ENCODE measurements around the gene CCNL1.

Gene CCNL1

DNA sequence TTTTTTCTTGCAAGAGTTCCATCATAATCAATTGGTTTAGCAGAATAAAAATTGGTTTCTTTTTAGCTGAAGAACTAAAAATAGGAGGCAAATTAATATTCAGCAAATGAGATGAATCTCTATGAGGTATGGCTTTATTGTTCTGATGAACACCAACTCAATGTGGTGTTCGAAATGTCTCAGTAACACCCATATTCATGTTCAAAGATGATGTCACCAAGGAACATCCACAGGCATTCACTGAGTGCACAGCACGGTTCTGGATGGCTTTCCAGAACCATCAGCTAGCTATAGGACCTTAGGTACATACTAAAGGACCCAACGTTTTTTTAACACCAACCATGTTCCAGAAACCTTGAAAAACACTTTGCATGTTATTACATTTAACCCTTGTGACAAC lies 42.7 kb downstream of the CCNL1 start:
- H3K36me3 ChIP-seq (ENCODE audit: insufficient read depth): no peaks in the 10 kb centered on the region
- TF ChIP-seq, protein P1, sequence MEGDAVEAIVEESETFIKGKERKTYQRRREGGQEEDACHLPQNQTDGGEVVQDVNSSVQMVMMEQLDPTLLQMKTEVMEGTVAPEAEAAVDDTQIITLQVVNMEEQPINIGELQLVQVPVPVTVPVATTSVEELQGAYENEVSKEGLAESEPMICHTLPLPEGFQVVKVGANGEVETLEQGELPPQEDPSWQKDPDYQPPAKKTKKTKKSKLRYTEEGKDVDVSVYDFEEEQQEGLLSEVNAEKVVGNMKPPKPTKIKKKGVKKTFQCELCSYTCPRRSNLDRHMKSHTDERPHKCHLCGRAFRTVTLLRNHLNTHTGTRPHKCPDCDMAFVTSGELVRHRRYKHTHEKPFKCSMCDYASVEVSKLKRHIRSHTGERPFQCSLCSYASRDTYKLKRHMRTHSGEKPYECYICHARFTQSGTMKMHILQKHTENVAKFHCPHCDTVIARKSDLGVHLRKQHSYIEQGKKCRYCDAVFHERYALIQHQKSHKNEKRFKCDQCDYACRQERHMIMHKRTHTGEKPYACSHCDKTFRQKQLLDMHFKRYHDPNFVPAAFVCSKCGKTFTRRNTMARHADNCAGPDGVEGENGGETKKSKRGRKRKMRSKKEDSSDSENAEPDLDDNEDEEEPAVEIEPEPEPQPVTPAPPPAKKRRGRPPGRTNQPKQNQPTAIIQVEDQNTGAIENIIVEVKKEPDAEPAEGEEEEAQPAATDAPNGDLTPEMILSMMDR (conservative IDR thresholded peaks at IDR 0.05; ENCODE audit: low read depth, low read length): no peak
- no peak overlapping the region for H3K9ac ChIP-seq
- no peaks in the 10 kb centered on the region for H3K79me2 ChIP-seq (ENCODE audit: insufficient read depth, low read depth)
- no peak overlapping the region for H3K27ac ChIP-seq
- H3K4me3 ChIP-seq (IDR thresholded peaks at IDR 0.05; ENCODE audit: insufficient read depth, low read depth, low read length): no peak overlapping the region
- peaks cover 9% of the 10 kb centered on the region for H3K4me1 ChIP-seq (ENCODE audit: low read depth, poor library complexity, severe bottlenecking)
- H2AFZ ChIP-seq (ENCODE audit: low read depth): no peak overlapping the region
- no peaks in the 10 kb centered on the region for H4K20me1 ChIP-seq (ENCODE audit: insufficient read depth)
- H3K27me3 ChIP-seq (ENCODE audit: insufficient read depth, low read depth): no peaks in the 10 kb centered on the region
- H3K4me2 ChIP-seq: no peak overlapping the region

DNA sequence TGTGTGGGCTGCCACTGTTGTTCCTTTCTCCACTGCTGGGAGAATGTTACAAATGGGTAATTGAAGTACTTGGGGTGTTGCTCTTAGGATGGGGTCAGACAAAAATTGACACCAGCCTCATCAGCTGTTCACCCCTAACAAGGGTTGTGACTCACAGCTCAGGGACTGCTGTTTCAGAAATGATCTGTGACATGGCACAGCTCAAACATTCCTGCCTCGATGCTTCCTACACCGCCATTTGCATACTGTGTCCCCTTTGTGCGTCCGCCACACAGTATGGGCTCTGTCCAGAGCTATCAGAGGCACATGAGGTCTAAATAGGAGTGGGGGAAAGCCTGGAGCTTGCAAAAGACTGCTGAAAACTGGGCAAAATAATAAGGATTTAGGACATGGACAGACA lies 43.9 kb downstream of the CCNL1 start:
- no peak overlapping the region for H3K4me2 ChIP-seq
- TF ChIP-seq, protein P1 (conservative IDR thresholded peaks at IDR 0.05; ENCODE audit: low read depth, low read length): no peak
- H3K79me2 ChIP-seq (ENCODE audit: insufficient read depth, low read depth): no peaks in the 10 kb centered on the region
- no peaks in the 10 kb centered on the region for H3K36me3 ChIP-seq (ENCODE audit: insufficient read depth)
- no peak overlapping the region for H3K4me3 ChIP-seq (IDR thresholded peaks at IDR 0.05; ENCODE audit: insufficient read depth, low read depth, low read length)
- peaks cover 21% of the 10 kb centered on the region for H3K4me1 ChIP-seq (ENCODE audit: low read depth, poor library complexity, severe bottlenecking)
- no peaks in the 10 kb centered on the region for H4K20me1 ChIP-seq (ENCODE audit: insufficient read depth)
- H3K27me3 ChIP-seq (ENCODE audit: insufficient read depth, low read depth): no peaks in the 10 kb centered on the region
- no peak overlapping the region for H3K9ac ChIP-seq
- no peak overlapping the region for H3K27ac ChIP-seq
- no peak overlapping the region for H2AFZ ChIP-seq (ENCODE audit: low read depth)

DNA sequence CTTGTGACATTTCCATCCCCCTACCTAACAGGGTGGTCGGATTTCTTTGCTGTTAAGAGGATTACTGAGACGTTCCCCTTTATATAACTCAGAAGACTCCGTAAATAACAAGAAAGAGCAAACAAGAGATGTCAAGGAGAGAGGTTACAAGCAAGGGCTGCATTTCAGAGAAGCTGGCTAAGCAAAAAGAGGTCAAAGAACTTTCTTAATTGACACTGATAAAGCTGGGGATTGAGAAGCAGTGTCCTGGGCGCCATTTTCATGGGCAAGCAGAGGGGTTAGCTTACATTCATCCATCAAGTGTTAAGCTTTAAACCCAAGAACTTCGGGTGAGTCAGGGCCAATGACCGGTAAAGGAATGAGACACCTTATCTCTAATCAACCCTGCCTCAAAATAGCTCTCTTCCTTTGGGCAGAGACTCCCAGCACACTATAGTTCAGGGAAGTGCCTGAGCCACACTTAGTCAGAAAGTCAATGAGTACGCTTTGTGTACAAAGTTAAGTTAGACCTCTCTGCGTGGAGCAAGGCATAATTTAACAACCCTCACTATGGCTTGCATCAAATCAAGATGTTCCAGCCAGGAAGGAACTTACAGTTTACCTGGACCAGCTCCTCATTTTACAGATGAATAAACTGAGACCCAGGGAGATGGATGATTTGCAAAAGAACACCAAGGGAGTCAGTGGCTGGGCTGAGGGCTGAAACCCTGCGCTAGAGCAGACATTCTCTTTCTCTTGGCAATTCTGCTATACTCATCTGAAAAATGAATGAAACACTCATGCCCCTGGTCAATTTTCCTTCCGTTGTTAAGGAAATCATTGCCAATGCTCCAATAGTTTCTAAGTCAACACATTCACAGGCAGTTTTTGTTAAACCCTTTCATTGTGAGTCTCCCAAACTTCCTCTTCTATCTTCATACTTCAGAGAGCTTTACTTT lies 44.6 kb downstream of the CCNL1 start:
- H4K20me1 ChIP-seq (ENCODE audit: insufficient read depth): no peaks in the 10 kb centered on the region
- no peaks in the 10 kb centered on the region for H3K36me3 ChIP-seq (ENCODE audit: insufficient read depth)
- no peak overlapping the region for H3K4me2 ChIP-seq
- H3K9ac ChIP-seq: no peak overlapping the region
- peaks cover 28% of the 10 kb centered on the region for H3K4me1 ChIP-seq (ENCODE audit: low read depth, poor library complexity, severe bottlenecking)
- no peaks in the 10 kb centered on the region for H3K27me3 ChIP-seq (ENCODE audit: insufficient read depth, low read depth)
- H3K4me3 ChIP-seq (IDR thresholded peaks at IDR 0.05; ENCODE audit: insufficient read depth, low read depth, low read length): no peak overlapping the region
- H3K27ac ChIP-seq: no peak overlapping the region
- TF ChIP-seq, protein P1 (conservative IDR thresholded peaks at IDR 0.05; ENCODE audit: low read depth, low read length): no peak
- H2AFZ ChIP-seq (ENCODE audit: low read depth): no peak overlapping the region
- H3K79me2 ChIP-seq (ENCODE audit: insufficient read depth, low read depth): no peaks in the 10 kb centered on the region

DNA sequence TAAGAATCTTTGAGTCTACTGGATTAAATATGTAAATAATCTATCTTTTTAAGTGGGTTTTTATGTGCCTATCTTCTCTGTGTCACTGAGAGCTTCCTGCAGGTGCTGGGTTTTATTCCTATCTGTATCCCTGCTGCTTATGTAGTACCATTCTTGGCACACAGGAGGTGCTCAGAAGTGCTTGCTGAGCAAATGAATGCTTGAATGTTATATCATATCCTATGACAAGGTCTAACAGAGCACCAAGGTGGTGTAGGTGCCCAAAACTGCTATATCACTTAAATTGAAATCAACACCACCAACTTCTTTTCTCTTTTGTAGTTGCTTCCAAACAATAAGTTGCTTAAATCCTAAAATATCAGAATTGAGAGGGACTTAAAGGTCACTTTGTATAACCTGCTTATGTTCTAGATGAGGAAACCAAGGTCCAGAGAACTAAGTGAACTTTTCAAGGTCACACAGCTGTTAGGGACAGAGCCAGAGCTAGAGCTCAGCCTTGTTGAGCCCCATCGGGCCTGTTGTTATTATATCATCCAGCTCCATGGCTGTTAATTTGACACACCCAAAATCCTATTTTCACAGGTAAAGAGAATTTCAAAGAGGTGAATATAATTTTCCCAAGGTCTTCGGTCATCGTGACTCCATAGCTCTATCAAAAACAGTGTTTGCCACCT lies 46.0 kb downstream of the CCNL1 start:
- H3K27ac ChIP-seq: no peak overlapping the region

More for the DNA sequence above, 46.0 kb downstream of the CCNL1 start:
- no peaks in the 10 kb centered on the region for H4K20me1 ChIP-seq (ENCODE audit: insufficient read depth)
- H3K27me3 ChIP-seq (ENCODE audit: insufficient read depth, low read depth): no peaks in the 10 kb centered on the region
- H3K4me3 ChIP-seq (IDR thresholded peaks at IDR 0.05; ENCODE audit: insufficient read depth, low read depth, low read length): no peak overlapping the region
- H3K36me3 ChIP-seq (ENCODE audit: insufficient read depth): no peaks in the 10 kb centered on the region
- H3K4me1 ChIP-seq (ENCODE audit: low read depth, poor library complexity, severe bottlenecking): peaks cover 36% of the 10 kb centered on the region
- no peaks in the 10 kb centered on the region for H3K79me2 ChIP-seq (ENCODE audit: insufficient read depth, low read depth)
- H2AFZ ChIP-seq (ENCODE audit: low read depth): no peak overlapping the region
- TF ChIP-seq, protein P1 (conservative IDR thresholded peaks at IDR 0.05; ENCODE audit: low read depth, low read length): peak; percentile 43
- no peak overlapping the region for H3K4me2 ChIP-seq
- H3K9ac ChIP-seq: no peak overlapping the region

All from KMS-11 (cell line).